Vagina (tissue), 2 donors: Measurements from ENCODE around the gene ECEL1.

Experiments used
- CTCF ChIP-seq, 3 experiments: fragments of 450-650 bp in 2 of 3; fragments of 200-600 bp in 1 of 3; sonication (generic) in 1 of 3; IDR thresholded peaks; one replicate each; pipeline ENCODE4 v1.5.1; 2017 to 2019; ENCODE audit warnings: antibody characterized with exemption in 3 of 3, mild to moderate bottlenecking in 2 of 3, moderate library complexity in 2 of 3
- POLR2A ChIP-seq, 2 donors: fragments of 450-650 bp; IDR thresholded peaks; one replicate each; pipeline ENCODE4 v1.6.1; 2017; ENCODE audit warnings: antibody characterized with exemption in 2 of 2, mild to moderate bottlenecking in 2 of 2, moderate library complexity in 2 of 2
- POLR2AphosphoS5 ChIP-seq, 2 donors: sonication (generic); formaldehyde crosslinking; IDR thresholded peaks; one replicate each; pipeline ENCODE4 v1.9.0; 2017; ENCODE audit warnings: antibody characterized with exemption in 2 of 2, mild to moderate bottlenecking in 2 of 2, low read depth in 1 of 2; ENCODE audit not compliant: insufficient read depth in 1 of 2

GRCh38 chr2:232436381-232437194, 51.0 kb downstream of the ECEL1 start:
- TF ChIP-seq CTCF (IDR thresholded peaks at IDR 0.05), result no peak
- no peak for TF ChIP-seq POLR2A (IDR thresholded peaks at IDR 0.05)
- no peak for TF ChIP-seq POLR2AphosphoS5 (IDR thresholded peaks at IDR 0.05; ENCODE audit: insufficient read depth in 1 of 2, low read depth in 1 of 2)
